Measurements from ENCODE around the gene NUP50.

DNA sequence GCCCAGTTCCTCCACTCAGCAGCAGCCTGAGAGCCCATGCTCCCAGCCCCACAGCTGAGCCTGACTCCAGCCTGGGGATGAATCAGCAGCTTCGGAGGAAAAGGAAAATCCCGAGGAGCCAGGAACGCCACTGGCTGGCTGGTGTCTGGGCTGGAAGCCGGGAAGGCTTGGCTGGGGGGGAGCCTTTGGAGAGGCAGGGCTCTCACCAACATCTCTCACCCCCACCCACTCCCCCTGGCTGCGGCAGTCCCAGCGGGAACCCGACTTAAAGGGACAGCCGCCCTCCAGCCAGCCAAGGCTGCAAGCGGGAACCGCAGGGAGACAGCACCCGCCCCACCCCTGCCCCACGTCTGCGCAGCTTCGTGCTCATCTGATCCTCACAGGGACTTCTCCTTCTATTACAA lies 48.6 kb downstream of the NUP50 start:
- TF ChIP-seq, protein P1, sequence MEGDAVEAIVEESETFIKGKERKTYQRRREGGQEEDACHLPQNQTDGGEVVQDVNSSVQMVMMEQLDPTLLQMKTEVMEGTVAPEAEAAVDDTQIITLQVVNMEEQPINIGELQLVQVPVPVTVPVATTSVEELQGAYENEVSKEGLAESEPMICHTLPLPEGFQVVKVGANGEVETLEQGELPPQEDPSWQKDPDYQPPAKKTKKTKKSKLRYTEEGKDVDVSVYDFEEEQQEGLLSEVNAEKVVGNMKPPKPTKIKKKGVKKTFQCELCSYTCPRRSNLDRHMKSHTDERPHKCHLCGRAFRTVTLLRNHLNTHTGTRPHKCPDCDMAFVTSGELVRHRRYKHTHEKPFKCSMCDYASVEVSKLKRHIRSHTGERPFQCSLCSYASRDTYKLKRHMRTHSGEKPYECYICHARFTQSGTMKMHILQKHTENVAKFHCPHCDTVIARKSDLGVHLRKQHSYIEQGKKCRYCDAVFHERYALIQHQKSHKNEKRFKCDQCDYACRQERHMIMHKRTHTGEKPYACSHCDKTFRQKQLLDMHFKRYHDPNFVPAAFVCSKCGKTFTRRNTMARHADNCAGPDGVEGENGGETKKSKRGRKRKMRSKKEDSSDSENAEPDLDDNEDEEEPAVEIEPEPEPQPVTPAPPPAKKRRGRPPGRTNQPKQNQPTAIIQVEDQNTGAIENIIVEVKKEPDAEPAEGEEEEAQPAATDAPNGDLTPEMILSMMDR (IDR thresholded peaks at IDR 0.05; ENCODE audit: insufficient read depth, low read length) = no peak
- TF ChIP-seq, protein P2, sequence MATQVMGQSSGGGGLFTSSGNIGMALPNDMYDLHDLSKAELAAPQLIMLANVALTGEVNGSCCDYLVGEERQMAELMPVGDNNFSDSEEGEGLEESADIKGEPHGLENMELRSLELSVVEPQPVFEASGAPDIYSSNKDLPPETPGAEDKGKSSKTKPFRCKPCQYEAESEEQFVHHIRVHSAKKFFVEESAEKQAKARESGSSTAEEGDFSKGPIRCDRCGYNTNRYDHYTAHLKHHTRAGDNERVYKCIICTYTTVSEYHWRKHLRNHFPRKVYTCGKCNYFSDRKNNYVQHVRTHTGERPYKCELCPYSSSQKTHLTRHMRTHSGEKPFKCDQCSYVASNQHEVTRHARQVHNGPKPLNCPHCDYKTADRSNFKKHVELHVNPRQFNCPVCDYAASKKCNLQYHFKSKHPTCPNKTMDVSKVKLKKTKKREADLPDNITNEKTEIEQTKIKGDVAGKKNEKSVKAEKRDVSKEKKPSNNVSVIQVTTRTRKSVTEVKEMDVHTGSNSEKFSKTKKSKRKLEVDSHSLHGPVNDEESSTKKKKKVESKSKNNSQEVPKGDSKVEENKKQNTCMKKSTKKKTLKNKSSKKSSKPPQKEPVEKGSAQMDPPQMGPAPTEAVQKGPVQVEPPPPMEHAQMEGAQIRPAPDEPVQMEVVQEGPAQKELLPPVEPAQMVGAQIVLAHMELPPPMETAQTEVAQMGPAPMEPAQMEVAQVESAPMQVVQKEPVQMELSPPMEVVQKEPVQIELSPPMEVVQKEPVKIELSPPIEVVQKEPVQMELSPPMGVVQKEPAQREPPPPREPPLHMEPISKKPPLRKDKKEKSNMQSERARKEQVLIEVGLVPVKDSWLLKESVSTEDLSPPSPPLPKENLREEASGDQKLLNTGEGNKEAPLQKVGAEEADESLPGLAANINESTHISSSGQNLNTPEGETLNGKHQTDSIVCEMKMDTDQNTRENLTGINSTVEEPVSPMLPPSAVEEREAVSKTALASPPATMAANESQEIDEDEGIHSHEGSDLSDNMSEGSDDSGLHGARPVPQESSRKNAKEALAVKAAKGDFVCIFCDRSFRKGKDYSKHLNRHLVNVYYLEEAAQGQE (IDR thresholded peaks at IDR 0.05; ENCODE audit: insufficient replicate concordance, low read depth) = no peak
- no peak for TF ChIP-seq POLR2AphosphoS5 (IDR thresholded peaks at IDR 0.05; ENCODE audit: low read depth)
- no peak for TF ChIP-seq GABPA (IDR thresholded peaks at IDR 0.05; ENCODE audit: low read depth)

Data from HL-60 (cell line).